ENCODE data around the gene RNF144B. TPM values are rescaled to one million over a fixed set of nuclear protein-coding genes. Genes with fewer than 3 reads are reported as not detected.
"Not testable (repeated sequence)": the region's sequence is repeated elsewhere in the genome, so short reads cannot be mapped to it uniquely, and the experiment has no call there.

Gene RNF144B
- total RNA-seq (2014; rRNA removed; shearing (Covaris generic); ENCODE audit: low replicate concordance): 30.7 and 37.7 TPM in 2 replicates

DNA sequence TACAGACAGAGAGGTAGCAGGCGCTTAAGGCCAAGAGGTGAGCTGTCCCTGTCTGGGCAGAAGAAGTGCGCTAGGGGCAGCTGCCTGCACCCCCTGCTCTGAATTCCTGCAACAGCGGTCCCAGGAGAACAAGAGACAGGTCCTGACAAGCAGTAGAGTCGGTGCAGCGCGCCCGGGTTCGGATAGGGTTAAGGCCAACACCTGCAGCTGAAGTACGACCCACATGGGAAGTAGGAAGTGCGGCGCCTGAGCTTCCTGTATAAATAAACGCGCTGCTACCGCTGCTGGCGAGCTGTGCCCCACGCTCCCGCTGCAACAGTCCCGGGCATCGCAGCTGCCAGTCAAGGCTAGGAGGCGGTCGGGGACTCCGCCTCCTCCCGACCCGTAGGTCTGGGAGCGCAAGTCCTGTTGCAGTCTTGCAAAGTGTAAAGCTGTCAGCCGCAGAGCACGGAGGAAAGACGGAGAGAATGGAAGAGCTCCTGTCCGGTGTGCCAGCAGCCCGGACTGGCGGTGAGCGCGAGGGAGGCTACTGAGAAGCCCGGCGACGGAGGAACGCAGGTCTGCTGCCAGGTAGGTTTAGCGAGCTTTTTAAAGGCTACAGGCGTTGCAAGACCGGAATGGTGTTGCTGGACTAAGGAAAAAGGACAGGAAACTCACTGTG is at the start of gene RNF144B:
RNF144B (plus strand) TSS at position 290 of the 661 bp plus-strand sequence. CDS start 12,185 bp downstream, outside the sequence.
- peak; percentile 93 for DNase-seq (ENCODE audit: low read depth)
- in situ Hi-C loops (cut with HindIII; ENCODE audit: low pct_unique_long_range_greater_than_20kb, low sequenced_read_pairs): loop anchor here (25.0 kb wide), 1 partner anchor 100 kb away; no protein-coding TSS in a partner anchor

- DNase-seq (ENCODE audit: low read depth): no peak
- in situ Hi-C loops (cut with HindIII; ENCODE audit: low pct_unique_long_range_greater_than_20kb, low sequenced_read_pairs): no loop called here
Observed at GRCh38 chr6:18339599-18339998, 47.6 kb upstream of the RNF144B start.

DNA sequence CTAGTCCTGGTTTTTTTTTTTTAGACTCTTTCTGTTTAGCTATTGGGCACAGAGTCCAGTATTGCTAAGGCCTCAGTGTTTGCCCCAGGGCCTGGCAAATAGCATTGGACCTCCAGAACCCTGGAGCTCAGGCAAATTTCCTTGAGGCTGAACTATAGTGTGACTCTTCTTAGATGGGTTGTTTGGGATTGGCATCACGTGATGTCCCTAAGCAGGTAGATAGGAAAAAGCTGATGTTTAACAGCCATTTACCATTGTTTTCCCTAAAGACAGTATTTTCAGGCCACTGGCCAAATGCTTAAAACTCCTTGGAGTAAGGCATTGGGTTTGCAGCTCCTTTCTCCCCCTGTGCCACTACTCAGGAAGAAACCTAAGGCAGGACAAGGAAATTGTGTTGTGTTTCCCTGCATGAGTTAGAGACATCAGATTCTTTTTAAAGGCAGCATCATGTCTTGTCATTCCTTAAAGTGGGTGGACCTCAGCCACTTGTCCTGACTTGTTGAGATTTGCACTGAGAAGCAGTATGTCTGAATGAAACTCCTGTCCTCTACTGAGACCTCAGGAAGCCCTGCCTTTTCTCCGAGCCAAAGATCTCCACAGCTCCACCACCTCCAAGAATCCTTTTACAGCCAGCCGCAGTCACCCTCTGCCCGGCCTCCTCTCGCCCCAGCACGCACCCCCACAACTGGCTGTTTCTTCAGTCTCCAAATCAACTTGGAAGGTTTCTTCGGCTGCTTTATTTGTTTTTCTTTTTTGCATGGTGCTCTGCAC is 46.2 kb upstream of the RNF144B start:
- in situ Hi-C loops (cut with HindIII; ENCODE audit: low pct_unique_long_range_greater_than_20kb, low sequenced_read_pairs): no loop called here
- no peak for DNase-seq (ENCODE audit: low read depth)

GRCh38 chr6:18342223-18342622 is 44.9 kb upstream of the RNF144B start:
- DNase-seq (ENCODE audit: low read depth): no peak
- in situ Hi-C loops (cut with HindIII; ENCODE audit: low pct_unique_long_range_greater_than_20kb, low sequenced_read_pairs): no loop called here

GRCh38 chr6:18343741-18344140 is 43.4 kb upstream of the RNF144B start:
- DNase-seq (ENCODE audit: low read depth): peak; percentile 21
- in situ Hi-C loops (cut with HindIII; ENCODE audit: low pct_unique_long_range_greater_than_20kb, low sequenced_read_pairs): no loop called here

DNA sequence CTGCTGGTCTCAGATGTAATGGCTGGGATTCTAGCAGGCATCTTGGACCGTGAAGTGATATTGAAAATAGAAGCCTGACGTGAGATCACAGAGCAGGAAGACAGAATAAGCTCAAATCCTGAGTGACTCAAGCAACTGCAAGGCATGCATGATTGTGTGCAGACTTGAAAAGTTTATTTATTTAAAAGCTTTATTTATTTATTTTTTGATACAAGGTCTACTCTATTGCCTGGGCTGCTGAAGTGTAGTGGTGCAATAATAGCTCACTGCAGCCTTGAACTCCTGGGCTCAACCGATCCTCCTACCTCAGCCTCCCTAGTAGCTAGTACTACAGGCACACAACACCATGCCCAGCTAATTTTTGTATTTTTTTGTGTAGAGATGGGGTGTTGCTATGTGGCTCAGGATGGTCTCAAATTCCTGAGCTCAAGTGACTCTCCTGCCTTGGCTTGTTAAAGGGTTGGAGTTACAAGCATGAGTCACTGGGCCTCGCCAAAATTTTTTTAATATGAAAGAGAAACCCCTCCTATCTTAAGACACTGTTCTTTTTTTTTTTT is 40.1 kb upstream of the RNF144B start:
- peak; percentile 72 for DNase-seq (ENCODE audit: low read depth)
- in situ Hi-C loops (cut with HindIII; ENCODE audit: low pct_unique_long_range_greater_than_20kb, low sequenced_read_pairs): no loop called here

GRCh38 chr6:18347866-18348265 is 39.3 kb upstream of the RNF144B start:
- DNase-seq (ENCODE audit: low read depth): no peak
- in situ Hi-C loops (cut with HindIII; ENCODE audit: low pct_unique_long_range_greater_than_20kb, low sequenced_read_pairs): no loop called here

GRCh38 chr6:18349386-18349785 is 37.8 kb upstream of the RNF144B start:
- in situ Hi-C loops (cut with HindIII; ENCODE audit: low pct_unique_long_range_greater_than_20kb, low sequenced_read_pairs): no loop called here
- no peak for DNase-seq (ENCODE audit: low read depth)

GRCh38 chr6:18350271-18350670 is 36.9 kb upstream of the RNF144B start:
- in situ Hi-C loops (cut with HindIII; ENCODE audit: low pct_unique_long_range_greater_than_20kb, low sequenced_read_pairs): no loop called here
- peak; percentile 19 for DNase-seq (ENCODE audit: low read depth)

DNA sequence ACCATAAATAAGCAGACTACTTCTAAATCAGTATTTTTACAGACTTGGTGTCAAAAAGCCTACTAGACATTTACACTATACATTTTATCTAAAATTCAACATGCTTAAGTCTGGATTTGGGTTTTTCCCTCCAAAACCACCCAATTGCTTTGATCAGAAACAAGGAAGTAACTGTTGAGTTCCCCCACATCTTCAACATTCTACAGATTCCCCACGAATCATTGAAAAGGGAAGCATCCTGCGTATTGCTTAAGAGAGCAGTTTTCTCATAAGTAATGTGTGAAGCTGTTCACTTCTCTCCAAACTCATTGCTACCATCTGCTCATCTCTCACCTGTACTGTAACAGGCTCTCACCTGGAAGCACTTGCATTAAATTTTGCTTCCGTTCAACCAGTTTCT is 36.4 kb upstream of the RNF144B start:
- in situ Hi-C loops (cut with HindIII; ENCODE audit: low pct_unique_long_range_greater_than_20kb, low sequenced_read_pairs): no loop called here
- DNase-seq (ENCODE audit: low read depth): no peak

DNA sequence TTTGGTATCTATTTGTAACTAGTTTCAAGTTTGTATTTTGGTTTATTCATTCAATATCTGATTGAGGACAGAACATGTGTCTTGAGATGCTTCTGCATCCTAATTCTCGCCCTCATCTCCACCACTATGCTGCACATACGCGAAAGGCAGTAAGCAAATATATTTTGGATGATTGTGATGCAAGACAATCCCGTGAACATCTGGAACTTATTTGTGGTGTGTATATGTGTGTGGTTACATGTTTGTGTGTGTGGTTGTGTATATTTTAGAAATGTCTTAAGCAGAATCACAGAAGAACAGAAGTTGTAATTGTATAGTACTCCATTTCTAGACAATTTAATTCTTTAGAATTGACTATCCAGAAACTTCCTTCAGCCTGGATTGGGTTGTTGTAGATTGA is 35.1 kb upstream of the RNF144B start:
- in situ Hi-C loops (cut with HindIII; ENCODE audit: low pct_unique_long_range_greater_than_20kb, low sequenced_read_pairs): no loop called here
- no peak for DNase-seq (ENCODE audit: low read depth)

GRCh38 chr6:18352842-18353241 is 34.3 kb upstream of the RNF144B start:
- in situ Hi-C loops (cut with HindIII; ENCODE audit: low pct_unique_long_range_greater_than_20kb, low sequenced_read_pairs): no loop called here

GRCh38 chr6:18353251-18353650 is 33.9 kb upstream of the RNF144B start:
- DNase-seq (ENCODE audit: low read depth): no peak
- in situ Hi-C loops (cut with HindIII; ENCODE audit: low pct_unique_long_range_greater_than_20kb, low sequenced_read_pairs): no loop called here

More at GRCh38 chr6:18352842-18353241, 34.3 kb upstream of the RNF144B start:
- DNase-seq (ENCODE audit: low read depth): no peak

- DNase-seq (ENCODE audit: low read depth); in situ Hi-C loops (cut with HindIII; ENCODE audit: low pct_unique_long_range_greater_than_20kb, low sequenced_read_pairs): not testable (repeated sequence)
Observed at GRCh38 chr6:18357546-18357945, 29.6 kb upstream of the RNF144B start.

- no peak for DNase-seq (ENCODE audit: low read depth)
- in situ Hi-C loops (cut with HindIII; ENCODE audit: low pct_unique_long_range_greater_than_20kb, low sequenced_read_pairs): no loop called here
Observed at GRCh38 chr6:18359237-18359885, 27.8 kb upstream of the RNF144B start.

- no peak for DNase-seq (ENCODE audit: low read depth)
- in situ Hi-C loops (cut with HindIII; ENCODE audit: low pct_unique_long_range_greater_than_20kb, low sequenced_read_pairs): no loop called here
Observed at GRCh38 chr6:18360188-18360587, 27.0 kb upstream of the RNF144B start.

DNA sequence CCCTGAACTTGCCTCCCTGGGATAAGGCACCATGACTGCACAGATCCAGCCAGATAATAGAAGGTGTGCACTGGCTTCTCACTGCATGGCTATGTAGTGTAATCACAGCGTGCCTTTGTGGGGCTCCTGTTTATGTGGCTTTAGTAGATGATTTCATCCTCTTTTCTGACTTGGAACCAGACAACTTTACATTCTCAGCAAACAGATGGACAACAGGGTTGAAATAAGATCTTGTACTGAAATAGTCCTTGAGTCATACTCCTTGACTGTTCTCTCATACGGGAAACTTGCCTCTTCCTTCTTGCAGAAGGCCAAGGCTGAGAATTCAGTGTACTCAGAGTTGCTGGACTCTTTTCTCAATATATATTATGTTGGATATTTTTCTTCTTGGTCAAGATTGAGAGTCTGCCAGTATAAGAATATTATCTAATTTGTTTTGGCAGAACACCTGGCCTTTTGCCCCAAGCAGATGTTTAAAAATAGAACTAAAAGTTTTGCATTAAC is 25.0 kb upstream of the RNF144B start:
- DNase-seq (ENCODE audit: low read depth): no peak
- in situ Hi-C loops (cut with HindIII; ENCODE audit: low pct_unique_long_range_greater_than_20kb, low sequenced_read_pairs): no loop called here

DNA sequence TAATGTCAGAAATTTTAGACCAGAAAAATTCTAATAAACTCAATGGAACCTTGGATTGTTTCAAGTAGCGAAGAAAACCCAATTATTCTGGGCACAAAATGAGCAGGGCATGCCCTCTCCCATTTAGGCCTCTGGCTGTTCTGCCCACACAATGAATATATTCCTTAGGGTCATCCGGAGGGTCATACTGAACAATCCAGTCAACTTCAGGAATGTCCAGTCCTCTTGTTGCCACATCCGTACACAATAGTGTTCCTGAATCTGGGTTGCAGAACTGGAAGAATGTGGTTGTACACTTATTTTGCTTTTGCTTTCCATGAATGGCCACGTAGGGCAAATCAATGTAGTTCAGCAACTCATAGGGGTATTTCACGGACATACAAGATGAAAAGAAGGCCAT is 23.4 kb upstream of the RNF144B start:
- DNase-seq (ENCODE audit: low read depth): no peak
- in situ Hi-C loops (cut with HindIII; ENCODE audit: low pct_unique_long_range_greater_than_20kb, low sequenced_read_pairs): no loop called here

DNA sequence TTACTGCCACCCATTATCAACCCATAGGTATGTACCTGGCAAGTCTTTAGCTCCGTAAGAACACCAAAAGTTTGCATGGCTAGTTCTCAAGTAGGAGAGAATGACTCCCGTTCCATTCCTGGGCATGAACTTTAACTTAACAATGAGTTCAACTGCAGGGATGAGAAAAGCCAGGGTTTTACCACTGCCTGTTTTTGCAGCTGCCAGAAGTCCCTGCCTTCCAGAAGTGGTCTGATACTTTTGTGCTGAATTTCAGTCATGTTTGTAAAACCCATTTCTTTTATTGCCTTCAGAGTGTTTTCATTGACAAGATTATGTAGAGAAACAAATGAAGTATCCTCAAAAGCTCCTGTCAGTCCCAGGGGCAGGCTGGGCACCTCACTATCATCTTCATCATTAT is 22.6 kb upstream of the RNF144B start:
- in situ Hi-C loops (cut with HindIII; ENCODE audit: low pct_unique_long_range_greater_than_20kb, low sequenced_read_pairs); DNase-seq (ENCODE audit: low read depth): not testable (repeated sequence)
